K562 (cell line): ENCODE measurements around the gene PTRH1. TPM values are rescaled to one million over a fixed set of nuclear protein-coding genes. Genes with fewer than 3 reads are reported as not detected.
A peak's percentile ranks its signal among the peaks of the same experiment; 100 is the strongest.

Experiments used
- ATAC-seq: fragments of 200-7000 bp; cut with Tn5 transposase; 3 replicates; pipeline ENCODE4 v1.9.1; 2020; ENCODE audit warnings: moderate library complexity
- BruUV-seq: library from RNA; stranded (reverse); fragments of 400-500 nt; replicated peaks from 2 replicates; lab custom pipeline; 2021; lab: Mats Ljungman, UMichigan
- CTCF ChIA-PET: fragments of 300-600 bp; formaldehyde crosslinking; extraction: SDS; loops from one replicate; lab custom pipeline; 2021; ENCODE audit warnings: low intra/inter-chr PET ratio; lab: Yijun Ruan, JAX
- POLR2A ChIA-PET: fragments of 300-600, 350-650 bp; sonication (Branson Sonifier 250); formaldehyde crosslinking; extraction: SDS; loops from one replicate; lab custom pipeline; 2021; ENCODE audit warnings: antibody characterized with exemption, inconsistent platforms; lab: Yijun Ruan, JAX
- DNase-seq, 4 experiments: peaks; one replicate each; pipeline versions ENCODE4 v3.0.0 to v3.0.0-alpha.2; 2011 to 2018; ENCODE audit warnings: low spot score in 3 of 4, mixed read lengths in 3 of 4; ENCODE audit errors: extremely low read depth in 1 of 4
- FAIRE-seq: peaks from 2 replicates; lab custom pipeline; 2011; peaks lifted over from hg19 to GRCh38; lab: Jason Lieb, UNC
- H2AFZ ChIP-seq: 2 replicates; pipeline ENCODE4 v1.6.0; 2011; ENCODE audit warnings: low read depth, low read length, control low read depth, inconsistent platforms
- H3K27ac ChIP-seq: fragments of 200-600 bp; 3 replicates; pipeline ENCODE4 v1.8.0; 2011; ENCODE audit warnings: low read depth, mild to moderate bottlenecking, control low read depth, inconsistent platforms, low read length, moderate library complexity, mixed read lengths; ENCODE audit errors: extremely low read depth
- H3K27me3 ChIP-seq, 2 experiments: fragments of 300-600 bp in 1 of 2; 2 replicates in 1 of 2; 3 replicates in 1 of 2; pipeline versions ENCODE4 v1.6.0 to v1.8.0; 2011; ENCODE audit warnings: inconsistent platforms in 2 of 2, low read length in 2 of 2, mild to moderate bottlenecking in 1 of 2, mixed read lengths in 1 of 2, moderate library complexity in 1 of 2; ENCODE audit not compliant: control insufficient read depth in 2 of 2, insufficient read depth in 2 of 2
- H3K36me3 ChIP-seq: fragments of 300-600 bp; 3 replicates; pipeline ENCODE4 v1.8.0; 2011; ENCODE audit warnings: mild to moderate bottlenecking, low read length, inconsistent platforms; ENCODE audit not compliant: control insufficient read depth, insufficient read depth
- H3K4me1 ChIP-seq, 2 experiments: fragments of 200-600 bp in 1 of 2; replicated peaks in 1 of 2; 2 replicates in 1 of 2; 3 replicates in 1 of 2; pipeline versions ENCODE4 v1.5.1 to v1.8.0; 2011; ENCODE audit warnings: inconsistent platforms in 2 of 2, low read length in 2 of 2, mild to moderate bottlenecking in 1 of 2, mixed read lengths in 1 of 2, moderate library complexity in 1 of 2; ENCODE audit not compliant: control insufficient read depth in 2 of 2, insufficient read depth in 2 of 2
- H3K4me2 ChIP-seq: 2 replicates; pipeline ENCODE4 v1.6.1; 2011; ENCODE audit warnings: low read length, control low read depth, inconsistent platforms, mixed read lengths; ENCODE audit not compliant: insufficient read depth
- H3K4me3 ChIP-seq: fragments of 200-600 bp; sonication (generic), shearing (Covaris generic); 2 replicates; pipeline ENCODE4 v1.5.1; 2016; ENCODE audit warnings: control low read depth, inconsistent platforms
- H3K79me2 ChIP-seq: fragments of 200-600 bp; 3 replicates; pipeline ENCODE4 v1.8.0; 2011; ENCODE audit warnings: low read length, inconsistent platforms; ENCODE audit not compliant: control insufficient read depth, insufficient read depth
- H3K9ac ChIP-seq, 2 experiments: 2 replicates each; pipeline versions ENCODE4 v1.6.0 to v1.6.1; 2011; ENCODE audit warnings: low read depth in 2 of 2, low read length in 2 of 2, control low read depth in 1 of 2, inconsistent platforms in 1 of 2, mild to moderate bottlenecking in 1 of 2, mixed read lengths in 1 of 2; ENCODE audit not compliant: insufficient read depth in 1 of 2
- H3K9me1 ChIP-seq: one replicate; pipeline ENCODE4 v1.6.0; 2011; ENCODE audit warnings: inconsistent platforms, mild to moderate bottlenecking, low read length, moderate library complexity; ENCODE audit not compliant: control insufficient read depth, insufficient read depth
- H3K9me3 ChIP-seq: replicated peaks from 2 replicates; pipeline ENCODE4 v1.5.1; 2011; ENCODE audit warnings: low read depth, low read length, inconsistent platforms; ENCODE audit not compliant: control insufficient read depth, insufficient read depth
- H4K20me1 ChIP-seq: replicated peaks from 2 replicates; pipeline ENCODE4 v1.6.1; 2011; ENCODE audit warnings: low read length, inconsistent platforms, mixed read lengths; ENCODE audit not compliant: control insufficient read depth, insufficient read depth
- AFF4 ChIP-seq: sonication (generic); formaldehyde crosslinking; IDR thresholded peaks from 2 replicates; pipeline ENCODE4 v1.8.0; 2023; ENCODE audit warnings: mild to moderate bottlenecking, missing genetic modification reagents
- ATF1 ChIP-seq, 2 experiments: fragments of 450-650 bp in 1 of 2; IDR thresholded peaks; 2 replicates each; pipeline ENCODE4 v1.6.1; 2016; ENCODE audit warnings: missing compliant biosample characterization in 1 of 2, missing genetic modification characterization in 1 of 2
- CBFA2T3 ChIP-seq: fragments of 450-650 bp; IDR thresholded peaks from 2 replicates; pipeline ENCODE4 v1.6.1; 2017
- ELF4 ChIP-seq: fragments of 450-650 bp; formaldehyde crosslinking; IDR thresholded peaks from 2 replicates; pipeline ENCODE4 v1.4.0; 2022; ENCODE audit warnings: missing genetic modification characterization
- EP300 ChIP-seq: IDR thresholded peaks from 2 replicates; pipeline ENCODE4 v1.6.1; 2012; ENCODE audit warnings: low read length, improper control_type of control experiment
- ETV5 ChIP-seq: sonication (generic); formaldehyde crosslinking; IDR thresholded peaks from 2 replicates; pipeline ENCODE4 v1.4.0; 2020; ENCODE audit warnings: low read depth, mild to moderate bottlenecking, missing genetic modification reagents
- MCM3 ChIP-seq: fragments of 450-650 bp; IDR thresholded peaks from 2 replicates; pipeline ENCODE4 v1.6.1; 2016
- NFE2L1 ChIP-seq: fragments of 450-650 bp; IDR thresholded peaks from 2 replicates; pipeline ENCODE4 v1.6.1; 2016; ENCODE audit warnings: missing genetic modification characterization, low read depth, mild to moderate bottlenecking, missing compliant biosample characterization, moderate library complexity, borderline replicate concordance
- NFIX ChIP-seq: fragments of 250-450 bp; sonication (Bioruptor Pico); IDR thresholded peaks from 2 replicates; pipeline ENCODE4 v1.4.0; 2020; ENCODE audit warnings: low read depth, mild to moderate bottlenecking, moderate library complexity
- TAF9B ChIP-seq: fragments of 450-650 bp; IDR thresholded peaks from 2 replicates; pipeline ENCODE4 v1.6.1; 2018; ENCODE audit warnings: mild to moderate bottlenecking; ENCODE audit not compliant: partially characterized antibody
- TCF7L2 ChIP-seq: fragments of 150-350 bp; IDR thresholded peaks from 2 replicates; pipeline ENCODE4 v1.6.1; 2016; ENCODE audit warnings: low read depth, mild to moderate bottlenecking, low read length, moderate library complexity
- TFAP4 ChIP-seq: sonication (generic); formaldehyde crosslinking; IDR thresholded peaks from 2 replicates; pipeline ENCODE4 v1.8.0; 2022; ENCODE audit warnings: missing genetic modification reagents, mild to moderate bottlenecking, moderate library complexity, borderline replicate concordance
- ZFX ChIP-seq: sonication (generic); formaldehyde crosslinking; IDR thresholded peaks from 2 replicates; pipeline ENCODE4 v1.8.0; 2022; ENCODE audit warnings: mild to moderate bottlenecking, missing genetic modification reagents, moderate library complexity
- ZNF143 ChIP-seq: sonication (generic); formaldehyde crosslinking; IDR thresholded peaks from 2 replicates; pipeline ENCODE4 v1.9.0; 2022; ENCODE audit warnings: mild to moderate bottlenecking, missing genetic modification reagents
- ZNF3 ChIP-seq: fragments of 250-450 bp; sonication (Bioruptor Pico); IDR thresholded peaks from 2 replicates; pipeline ENCODE4 v1.5.0; 2021; ENCODE audit warnings: mild to moderate bottlenecking, moderate library complexity
- WGBS: fragments of 100-300 bp; shearing (Covaris generic); methylation state at CpG from one replicate; pipeline ENCODE4 v1.1.6; 2016; ENCODE audit warnings: low coverage, mixed read lengths; ENCODE audit not compliant: insufficient coverage; ENCODE audit errors: missing lambda C conversion rate; 5-methylcytosine and 5-hydroxymethylcytosine counted together
- in situ Hi-C: fragments of 300-500 bp; cut with MboI; formaldehyde crosslinking; loops from 4 replicates; pipeline ENCODE4 v1.15.0; 2018; ENCODE audit warnings: inconsistent platforms, mixed read lengths
- intact Hi-C: fragments of 100-400 bp; cut with micrococcal nuclease; formaldehyde crosslinking; loops from 2 replicates; pipeline ENCODE4 v1.14.2; 2022
- polyA plus RNA-seq, 8 experiments: library from polyadenylated mRNA; depleted of rRNA in 4 of 8; stranded (reverse) in 5 of 8; unstranded in 3 of 8; fragments of >200 nt; fragmentation: Nextera tagmentation in 2 of 8; fragmentation: Illumina TruSeq in 1 of 8; extraction: Ambion mirVana in 2 of 8; extraction: Trizol in 1 of 8; gene quantifications; 2 replicates each; pipeline versions ENCODE4 v1.2.1 to v1.2.3, GENCODE V29; 2011 to 2014; ENCODE audit warnings: inconsistent platforms in 1 of 8, missing spikeins in 1 of 8
- total RNA-seq, 7 experiments: library from RNA; depleted of rRNA in 6 of 7; stranded (reverse); fragments of >200 nt in 6 of 7; fragmentation: Illumina TruSeq in 2 of 7; extraction: Trizol in 2 of 7; gene quantifications; 2 replicates each; pipeline versions ENCODE4 v1.2.1 to v1.2.3, GENCODE V29; 2011 to 2021; ENCODE audit warnings: low replicate concordance in 1 of 7

The PTRH1 gene
- total and polyA plus RNA-seq, 9 of the 15 experiments (the other 6 are each of a cell fraction or from before 2014, with no cell fraction given), result 0.63 to 43.1 (median 5.7) TPM

GRCh38 chr9:127673234-127673633 lies 42.2 kb downstream of the PTRH1 start:
- Histone ChIP-seq H4K20me1 (no peaks in the 10 kb centered on the region), H3K4me1 (no peaks in the 10 kb centered on the region), H3K9me3 (no peaks in the 10 kb centered on the region), H3K4me2 (no peak overlapping the region), H3K27ac (no peak overlapping the region), H3K27me3 (no peaks in the 10 kb centered on the region), H3K36me3 (peaks cover 25% of the 10 kb centered on the region; the same call in 2 of the 3 replicates), H2AFZ (no peak overlapping the region), H3K9ac (peak overlapping the region in 1 of 2 experiments; percentile 40; a peak in 1 of 4 replicates), H3K9me1 (no peaks in the 10 kb centered on the region), H3K4me3 (no peak overlapping the region), H3K79me2 (no peaks in the 10 kb centered on the region)
- DNase-seq, result no peak
- in situ Hi-C loops, result no loop called here
- no TSS peak for BruUV-seq
- ChIA-PET CTCF (no interaction called here), POLR2A (no interaction called here)
- TF ChIP-seq TAF9B (no peak), ETV5 (CRISPR knock-in tag) (no peak), ELF4 (CRISPR knock-in tag) (no peak), ZNF3 (CRISPR knock-in tag) (no peak), CBFA2T3 (no peak), ATF1 (CRISPR knock-in tag; IDR thresholded peaks at IDR 0.05) (no peak), ATF1 (tag; IDR thresholded peaks at IDR 0.05) (no peak), TFAP4 (no peak), NFIX (CRISPR knock-in tag) (no peak), NFE2L1 (tag) (no peak), MCM3 (no peak), TCF7L2 (no peak), AFF4 (CRISPR knock-in tag) (no peak), ZFX (CRISPR knock-in tag) (no peak), EP300 (no peak), ZNF143 (CRISPR knock-in tag) (no peak)
- intact Hi-C loops, result no loop called here
- no peak for ATAC-seq
- 63% methylated on average over 7 of the region's 7 CpGs for WGBS
- FAIRE-seq, result no peak
